Epithelial cell of proximal tubule (primary cell): Measurements from ENCODE around the gene CTU2. TPM values are rescaled to one million over a fixed set of nuclear protein-coding genes. Genes with fewer than 3 reads are reported as not detected.
A peak's percentile ranks its signal among the peaks of the same experiment; 100 is the strongest.

Experiments used
- DNase-seq: peaks from one replicate; pipeline ENCODE4 v3.0.0-alpha.2; 2011; ENCODE audit warnings: low read depth
- H3K4me3 ChIP-seq: 2 replicates; pipeline ENCODE4 v1.5.1; 2011; ENCODE audit warnings: low read depth, mild to moderate bottlenecking, low read length
- total RNA-seq: library from RNA; depleted of rRNA; stranded (reverse); fragments of >200 nt; gene quantifications from 2 replicates; pipeline ENCODE4 v1.2.3, GENCODE V29; 2015
- TF ChIP-seq, protein P1 (sequence below): conservative IDR thresholded peaks from 2 replicates; pipeline ENCODE4 v1.5.1; 2012; ENCODE audit warnings: low read depth, mild to moderate bottlenecking, low read length

Gene CTU2
- total RNA-seq, 1 donor from 2014 or later = 9.3 TPM

DNA sequence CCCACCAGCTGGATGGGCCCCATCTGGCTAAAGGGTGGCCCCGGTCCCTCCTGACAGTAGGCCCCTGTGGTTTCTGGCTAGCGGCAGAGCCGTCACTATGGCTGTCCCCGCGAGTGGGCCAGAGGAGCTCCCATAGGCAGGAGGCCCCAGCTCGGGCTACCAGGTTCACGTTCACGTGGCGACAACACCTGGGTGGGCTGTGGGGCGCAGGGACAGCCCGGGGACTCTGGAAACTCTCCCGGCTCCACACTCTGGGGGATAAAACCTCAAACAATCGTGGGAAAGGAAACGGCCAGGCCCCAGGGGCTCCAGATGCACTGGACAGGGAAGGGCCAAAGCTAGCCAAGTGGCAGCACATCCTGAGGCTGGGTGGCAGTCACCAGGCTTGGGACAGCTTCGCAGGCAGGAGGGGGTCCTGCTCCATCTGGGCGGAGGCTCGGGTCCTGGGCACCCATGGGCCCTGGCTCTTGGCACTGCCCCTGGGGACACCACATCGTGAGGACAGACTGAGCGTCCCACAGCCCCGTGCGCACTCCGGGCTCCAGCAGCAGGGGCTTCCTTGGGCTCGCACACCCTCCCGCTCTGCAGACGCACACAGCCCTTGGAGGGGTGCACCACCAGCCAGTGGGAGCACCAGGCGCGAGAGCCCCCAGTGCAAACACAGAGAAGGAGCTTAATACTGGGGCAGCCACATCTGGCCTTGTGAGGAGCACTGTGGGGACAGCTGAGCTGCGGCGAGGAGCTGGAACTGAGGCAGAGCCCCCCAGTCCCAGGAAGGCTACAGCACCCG, 4.5 kb upstream of the CTU2 start:
- DNase-seq = no peak
- H3K4me3 ChIP-seq = no peak overlapping the region
- TF ChIP-seq, protein P1, sequence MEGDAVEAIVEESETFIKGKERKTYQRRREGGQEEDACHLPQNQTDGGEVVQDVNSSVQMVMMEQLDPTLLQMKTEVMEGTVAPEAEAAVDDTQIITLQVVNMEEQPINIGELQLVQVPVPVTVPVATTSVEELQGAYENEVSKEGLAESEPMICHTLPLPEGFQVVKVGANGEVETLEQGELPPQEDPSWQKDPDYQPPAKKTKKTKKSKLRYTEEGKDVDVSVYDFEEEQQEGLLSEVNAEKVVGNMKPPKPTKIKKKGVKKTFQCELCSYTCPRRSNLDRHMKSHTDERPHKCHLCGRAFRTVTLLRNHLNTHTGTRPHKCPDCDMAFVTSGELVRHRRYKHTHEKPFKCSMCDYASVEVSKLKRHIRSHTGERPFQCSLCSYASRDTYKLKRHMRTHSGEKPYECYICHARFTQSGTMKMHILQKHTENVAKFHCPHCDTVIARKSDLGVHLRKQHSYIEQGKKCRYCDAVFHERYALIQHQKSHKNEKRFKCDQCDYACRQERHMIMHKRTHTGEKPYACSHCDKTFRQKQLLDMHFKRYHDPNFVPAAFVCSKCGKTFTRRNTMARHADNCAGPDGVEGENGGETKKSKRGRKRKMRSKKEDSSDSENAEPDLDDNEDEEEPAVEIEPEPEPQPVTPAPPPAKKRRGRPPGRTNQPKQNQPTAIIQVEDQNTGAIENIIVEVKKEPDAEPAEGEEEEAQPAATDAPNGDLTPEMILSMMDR = no peak

DNA sequence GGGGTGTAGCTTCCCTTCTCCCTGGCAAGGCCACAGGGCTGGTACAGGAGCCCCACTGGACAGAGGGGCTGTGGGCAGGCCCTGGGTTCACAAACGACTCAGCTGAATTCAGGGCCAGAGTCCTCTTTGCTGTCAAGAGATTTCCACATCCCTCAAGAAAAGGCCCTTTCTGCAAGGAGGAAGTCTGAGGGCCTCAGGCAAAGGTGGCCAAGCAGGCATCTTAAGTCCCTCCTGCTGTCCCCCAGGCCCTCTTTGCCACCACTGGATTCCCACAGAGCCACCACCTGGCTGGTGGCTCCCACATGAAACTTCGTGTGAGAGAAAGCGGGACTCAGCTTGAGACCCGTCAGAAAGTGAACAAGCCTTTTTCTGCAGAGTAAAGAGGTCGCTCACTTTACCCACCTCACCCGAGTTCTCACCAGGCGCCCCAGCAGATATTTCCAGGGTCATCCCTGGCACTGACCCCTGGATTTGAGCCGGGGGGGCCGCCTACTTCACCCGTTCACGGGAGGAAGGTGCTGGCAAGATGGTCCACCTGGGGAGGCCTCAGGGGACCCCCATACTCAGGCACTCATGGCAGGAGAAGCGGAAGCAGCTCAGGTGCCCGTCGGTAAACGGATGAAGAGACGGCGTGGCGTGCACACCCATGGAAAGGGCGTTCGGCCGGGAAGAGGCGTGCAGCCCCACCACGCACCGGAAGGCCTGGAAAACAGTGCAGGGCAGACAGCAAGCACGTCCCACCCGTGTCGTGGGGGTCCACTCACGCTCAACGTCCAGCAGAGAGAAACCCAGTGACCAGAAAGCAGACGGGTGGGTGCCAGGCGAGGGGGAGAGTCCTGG, 3.7 kb upstream of the CTU2 start:
- H3K4me3 ChIP-seq = no peak overlapping the region
- TF ChIP-seq, protein P1 = no peak
- DNase-seq = no peak

DNA sequence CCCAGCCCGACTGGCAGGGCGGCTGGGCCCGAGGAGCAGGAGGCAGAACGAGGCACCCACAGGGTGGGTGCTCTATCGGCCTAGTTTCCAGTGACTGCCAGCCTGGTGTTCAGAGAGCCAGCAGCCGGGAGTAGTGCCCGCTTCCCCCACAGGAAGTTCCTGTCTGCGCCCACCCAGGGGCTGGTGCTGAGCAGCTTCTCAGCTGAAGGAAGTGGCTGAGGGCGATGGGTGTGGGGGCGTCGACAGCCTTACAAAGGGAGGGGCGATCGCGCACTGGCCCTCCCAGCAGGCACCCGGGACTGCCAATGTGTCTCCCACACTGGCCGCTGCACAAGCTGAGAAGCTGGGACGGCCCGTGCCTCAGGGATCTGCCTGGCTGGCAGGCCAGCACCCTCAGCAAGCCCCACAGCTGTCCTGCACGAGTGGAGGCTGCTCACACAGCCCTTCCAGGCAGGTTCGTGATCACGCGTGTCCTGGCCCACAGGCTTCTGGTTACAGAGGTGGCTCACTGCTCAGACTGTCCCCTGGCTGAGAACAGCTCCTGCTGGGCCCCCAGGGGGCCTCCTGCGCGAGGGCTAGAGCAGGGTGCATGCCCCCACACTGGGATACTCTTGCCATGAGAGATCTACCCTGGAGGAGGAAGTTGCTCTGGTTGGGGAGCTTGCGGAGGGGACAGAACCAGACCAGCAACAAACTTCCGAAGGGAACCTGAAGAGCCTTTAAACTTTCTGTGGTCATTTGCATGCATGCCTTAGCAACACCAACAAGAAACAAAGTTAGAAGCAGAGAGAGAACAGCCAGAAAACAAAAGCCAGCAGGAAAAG, 2.6 kb upstream of the CTU2 start:
- no peak overlapping the region for H3K4me3 ChIP-seq
- TF ChIP-seq, protein P1 = no peak

DNA sequence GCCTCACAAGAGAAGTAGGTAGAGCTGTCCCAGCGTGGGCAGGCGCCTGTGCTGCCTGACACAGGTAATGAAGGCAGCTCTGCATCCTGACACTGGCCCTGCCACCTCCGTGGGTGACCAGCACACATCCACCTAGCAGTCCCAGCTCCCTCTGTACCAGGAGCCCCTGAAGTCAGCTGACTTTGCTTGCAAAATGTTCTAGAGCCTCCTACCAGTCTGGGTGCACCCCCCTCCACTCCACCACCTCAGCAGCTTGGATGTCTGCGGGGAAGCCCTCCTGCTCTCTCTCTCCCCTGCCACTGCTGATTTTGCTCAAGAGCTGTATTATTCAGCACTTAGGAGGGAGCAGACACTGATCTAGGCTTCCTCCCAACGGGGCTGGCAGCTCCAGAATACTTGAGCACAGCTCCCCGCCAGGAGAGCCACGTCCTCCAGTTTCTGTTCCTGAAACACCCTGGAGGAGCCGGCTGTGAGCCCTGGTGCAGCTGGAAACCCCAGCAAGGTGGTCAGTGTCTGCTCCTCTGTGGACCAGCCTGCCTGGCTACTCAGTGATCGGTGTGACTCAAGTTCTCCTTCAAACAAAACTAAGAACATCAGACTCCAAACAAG, 1.1 kb upstream of the CTU2 start:
- no peak for DNase-seq
- TF ChIP-seq, protein P1 = no peak
- H3K4me3 ChIP-seq = peak overlapping the region; percentile 99

More for the DNA sequence above, 2.6 kb upstream of the CTU2 start:
- no peak for DNase-seq

DNA sequence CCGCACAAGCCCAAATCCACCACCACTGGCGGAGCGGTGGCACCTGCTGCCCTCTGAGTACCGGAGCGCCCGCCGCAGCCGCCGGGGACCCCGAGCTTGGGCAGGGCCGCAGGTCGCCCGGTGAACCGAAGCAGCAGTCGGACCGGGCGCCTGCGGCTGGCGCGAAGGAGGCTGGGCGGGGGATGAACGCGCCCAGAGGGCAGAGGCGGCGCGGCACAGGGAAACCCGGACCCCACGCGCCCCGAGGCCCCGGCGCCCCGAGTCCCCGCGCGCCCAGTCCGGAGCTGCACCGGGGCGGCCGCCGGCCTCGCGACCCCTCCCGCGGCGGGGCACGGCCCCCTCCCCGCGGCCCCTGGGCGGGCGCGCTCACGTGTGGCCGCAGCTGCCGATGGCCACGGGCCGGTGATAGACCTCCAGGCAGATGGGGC, 488 bp upstream of the CTU2 start:
- DNase-seq = no peak
- peak overlapping the region; percentile 99 for H3K4me3 ChIP-seq
- TF ChIP-seq, protein P1 = no peak
